22Rv1 (cell line): ENCODE results near the gene DGUOK.

ENCODE experiments used
- CTCF ChIP-seq: fragments of 450-650 bp; IDR thresholded peaks from 2 replicates; pipeline ENCODE4 v1.5.1; 2017; ENCODE audit warnings: mild to moderate bottlenecking
- ZFX ChIP-seq: fragments of 450-650 bp; IDR thresholded peaks from 2 replicates; pipeline ENCODE4 v1.6.1; 2017; ENCODE audit warnings: antibody characterized with exemption, borderline replicate concordance

- TF ChIP-seq CTCF (no peak), ZFX (no peak)
Measured at GRCh38 chr2:73894877-73895276, 31.8 kb upstream of the DGUOK start.
